ENCODE measurements around the gene TIA1.

- no peak for TF ChIP-seq CTCF (IDR thresholded peaks at IDR 0.05)
- no peak for TF ChIP-seq POLR2A (IDR thresholded peaks at IDR 0.05)
Observed at GRCh38 chr2:70241340-70241739, 7.1 kb downstream of the TIA1 start.

All from heart left ventricle (tissue), 13 donors.